ENCODE results near the gene TRAPPC3. TPM values are rescaled to one million over a fixed set of nuclear protein-coding genes. Genes with fewer than 3 reads are reported as not detected.

TRAPPC3 gene
- total RNA-seq, 2 experiments from 2014 or later, result 56.7 to 56.8 TPM

DNA sequence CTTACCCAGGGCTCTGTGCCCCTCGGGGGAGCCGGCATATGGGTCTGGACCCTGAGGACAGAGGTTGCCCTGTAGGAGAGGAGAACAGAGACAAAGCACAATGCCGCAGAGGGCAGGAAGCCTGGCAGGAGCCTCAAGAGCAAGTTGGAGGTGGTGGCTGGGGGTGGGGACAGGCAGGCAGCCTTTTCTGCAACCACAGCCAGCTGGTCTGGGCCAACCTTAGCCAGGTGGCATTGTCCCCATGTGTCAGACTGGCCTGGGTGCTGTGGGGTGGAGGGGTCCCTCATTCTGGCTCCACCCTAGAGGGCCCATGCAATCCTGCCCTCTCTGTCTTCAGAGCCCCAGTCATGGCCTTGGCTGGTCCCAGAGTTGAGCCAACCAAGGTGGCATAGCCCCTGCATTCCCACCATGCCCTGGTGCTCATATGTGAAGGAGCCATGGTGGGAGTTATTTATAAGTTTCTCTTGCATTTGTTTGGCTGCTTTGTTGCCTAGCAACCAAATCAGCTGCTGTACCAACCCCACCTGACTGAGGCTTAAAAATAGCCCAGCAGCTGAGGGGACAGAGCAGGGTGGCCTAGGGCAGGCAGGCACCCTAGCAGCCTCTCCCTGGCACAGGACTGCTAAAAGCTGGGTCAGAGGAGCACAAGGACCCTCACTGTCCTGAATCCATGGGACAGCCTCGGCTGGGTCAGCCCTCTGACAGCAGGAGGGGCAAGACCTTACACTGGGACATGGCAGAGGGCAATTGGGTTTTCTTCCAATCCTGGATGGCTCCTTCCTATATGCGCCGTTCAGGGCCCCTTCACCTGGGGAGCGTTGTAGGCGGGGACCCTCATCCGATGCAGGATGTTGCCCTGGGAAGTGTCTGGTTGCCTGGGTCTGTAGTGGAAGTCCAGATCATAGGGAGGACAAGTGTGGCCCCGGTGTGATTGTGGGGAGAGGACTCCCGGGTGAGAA, 26.1 kb upstream of the TRAPPC3 start:
- no peak overlapping the region for H3K4me3 Mint-ChIP-seq
- H3K4me1 Mint-ChIP-seq (ENCODE audit: low read depth), result peaks cover 7% of the 10 kb centered on the region
- peaks cover 41% of the 10 kb centered on the region for H3K36me3 Mint-ChIP-seq
- no peaks in the 10 kb centered on the region for H3K9me3 Mint-ChIP-seq
- intact Hi-C loops (cut with micrococcal nuclease), result no loop called here
- ChIA-PET POLR2A (no interaction called here), CTCF (no interaction called here)
- DNase-seq, result no peak
- no peaks in the 10 kb centered on the region for H3K27me3 Mint-ChIP-seq
- no peak overlapping the region for H3K27ac Mint-ChIP-seq

DNA sequence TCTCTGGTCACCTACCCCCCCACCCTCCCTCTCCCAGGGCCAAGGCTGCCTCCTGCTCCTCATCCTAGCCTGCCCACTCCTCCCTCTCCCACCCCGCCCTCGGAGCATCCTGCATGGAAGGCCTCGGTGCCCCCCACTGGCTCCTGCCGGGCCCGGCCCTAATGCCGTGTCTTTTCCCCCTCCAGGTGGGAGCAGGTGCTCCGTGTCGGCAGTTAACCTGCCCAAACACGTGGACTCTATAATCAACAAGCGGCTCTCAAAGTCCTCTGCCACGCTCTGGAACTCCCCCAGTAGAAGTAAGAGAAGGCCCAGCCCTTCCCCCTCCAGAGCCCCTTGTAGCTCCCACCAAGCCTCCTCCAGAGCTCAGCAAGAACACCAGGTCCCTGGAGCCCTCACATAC, 25.4 kb upstream of the TRAPPC3 start:
- Mint-ChIP-seq H3K27me3 (no peaks in the 10 kb centered on the region), H3K36me3 (peaks cover 35% of the 10 kb centered on the region), H3K4me3 (no peak overlapping the region), H3K4me1 (ENCODE audit: low read depth) (peaks cover 7% of the 10 kb centered on the region), H3K27ac (no peak overlapping the region), H3K9me3 (no peaks in the 10 kb centered on the region)
- intact Hi-C loops (cut with micrococcal nuclease), result no loop called here
- POLR2A ChIA-PET, result no interaction called here
- DNase-seq, result no peak
- CTCF ChIA-PET, result no interaction called here

DNA sequence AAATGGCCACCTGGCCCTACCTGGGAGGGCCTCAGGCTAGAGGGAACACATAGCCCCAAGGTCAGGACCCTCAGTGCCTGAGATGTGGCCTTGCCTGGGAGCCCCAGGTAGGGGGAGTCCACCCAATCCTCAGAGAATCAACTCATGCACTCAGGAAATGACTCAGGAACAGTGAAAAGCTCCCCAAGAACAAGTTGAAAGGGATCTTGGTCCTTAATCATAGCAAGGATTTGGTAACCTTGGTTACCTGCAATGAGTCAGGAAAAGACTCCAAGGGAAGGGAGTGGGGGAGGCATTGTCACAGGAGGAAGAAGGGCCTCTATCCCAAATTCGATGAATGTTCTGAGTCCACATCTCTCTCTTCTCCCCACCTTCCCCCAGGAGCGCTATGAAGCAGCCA, 23.7 kb upstream of the TRAPPC3 start:
- intact Hi-C loops (cut with micrococcal nuclease), result no loop called here
- peaks cover 30% of the 10 kb centered on the region for H3K36me3 Mint-ChIP-seq
- ChIA-PET POLR2A (no interaction called here), CTCF (interaction anchor here (1.6 kb wide), 1 partner anchor 23 kb away, joined by 6 read pairs; no protein-coding TSS in a partner anchor)
- H3K27me3 Mint-ChIP-seq, result no peaks in the 10 kb centered on the region
- peak overlapping the region; percentile 68 for H3K27ac Mint-ChIP-seq
- peaks cover 11% of the 10 kb centered on the region for H3K4me1 Mint-ChIP-seq (ENCODE audit: low read depth)
- H3K9me3 Mint-ChIP-seq, result no peaks in the 10 kb centered on the region
- H3K4me3 Mint-ChIP-seq, result no peak overlapping the region
- DNase-seq, result no peak

DNA sequence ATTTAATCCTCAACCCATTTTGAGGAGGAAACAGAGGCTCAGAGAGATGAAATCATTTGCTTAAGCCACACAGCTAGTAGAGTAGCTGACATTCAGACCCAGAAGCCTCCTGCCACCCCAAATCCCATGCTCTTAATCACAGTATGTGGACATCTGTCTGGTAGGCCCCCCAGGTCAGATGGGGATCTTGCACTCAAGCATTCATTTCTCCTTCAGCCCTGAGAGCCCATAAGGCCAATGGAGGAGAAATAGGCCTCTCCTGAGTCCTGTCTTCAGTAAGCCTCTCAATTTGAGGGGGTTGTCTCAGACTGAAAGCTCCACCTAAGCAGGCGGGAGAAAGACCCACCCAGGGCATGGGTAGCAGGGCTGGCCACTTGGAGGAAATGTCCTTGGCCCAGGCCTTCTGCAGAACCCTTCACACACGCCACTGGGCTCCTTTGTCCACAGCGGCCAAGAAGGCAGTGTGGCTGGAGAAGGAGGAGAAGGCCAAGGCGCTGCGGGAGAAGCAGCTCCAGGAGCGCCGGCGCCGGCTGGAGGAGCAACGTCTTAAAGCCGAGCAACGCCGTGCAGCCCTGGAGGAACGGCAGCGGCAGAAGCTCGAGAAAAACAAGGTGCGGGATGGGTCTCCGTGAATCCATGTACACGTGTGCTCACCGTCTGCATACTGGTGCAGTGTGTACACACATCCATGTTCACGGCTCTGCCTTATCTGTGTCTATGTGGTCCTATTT, 22.9 kb upstream of the TRAPPC3 start:
- Mint-ChIP-seq H3K27me3 (no peaks in the 10 kb centered on the region), H3K4me3 (no peak overlapping the region), H3K4me1 (ENCODE audit: low read depth) (peaks cover 12% of the 10 kb centered on the region), H3K27ac (peak overlapping the region; percentile 68), H3K9me3 (no peaks in the 10 kb centered on the region), H3K36me3 (peaks cover 26% of the 10 kb centered on the region)
- DNase-seq, result no peak
- POLR2A ChIA-PET, result no interaction called here
- CTCF ChIA-PET, result interaction anchor here (1.6 to 3.0 kb wide), 2 partner anchors 22 to 23 kb away, joined by 6 to 10 read pairs; partner anchors contain the start of gene TRAPPC3
- intact Hi-C loops (cut with micrococcal nuclease), result no loop called here

DNA sequence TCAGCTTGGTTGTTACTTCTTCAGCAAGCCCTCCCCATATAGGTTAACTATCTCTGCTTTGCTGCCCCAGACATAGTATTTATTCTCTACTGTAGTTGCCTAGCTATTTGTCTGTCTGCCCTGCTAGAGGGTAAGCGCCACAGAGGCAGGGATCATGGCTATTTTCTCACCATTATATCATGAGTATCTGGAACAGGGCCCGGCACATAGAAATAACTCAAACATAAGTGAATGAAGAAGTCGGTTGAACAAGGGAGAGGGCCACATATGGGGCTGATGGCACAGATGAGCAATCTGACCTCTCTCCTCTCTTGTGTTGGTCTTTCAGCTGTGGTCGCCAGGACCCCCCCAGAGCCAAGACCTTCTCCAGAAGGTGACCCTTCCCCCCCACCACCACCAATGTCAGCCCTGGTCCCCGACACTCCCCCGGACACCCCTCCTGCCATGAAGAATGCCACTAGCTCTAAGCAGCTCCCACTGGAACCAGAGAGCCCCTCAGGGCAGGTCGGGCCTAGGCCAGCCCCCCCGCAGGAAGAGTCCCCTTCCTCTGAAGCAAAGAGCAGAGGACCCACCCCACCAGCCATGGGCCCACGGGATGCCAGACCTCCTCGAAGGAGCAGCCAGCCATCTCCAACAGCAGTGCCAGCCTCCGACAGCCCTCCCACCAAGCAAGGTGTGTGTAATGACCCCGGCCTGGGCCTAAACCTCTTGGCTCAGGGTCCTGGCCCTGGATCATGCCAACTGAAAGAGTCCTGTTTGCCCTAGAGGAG, 21.5 kb upstream of the TRAPPC3 start:
- Mint-ChIP-seq H3K27me3 (no peaks in the 10 kb centered on the region), H3K9me3 (no peaks in the 10 kb centered on the region), H3K4me1 (ENCODE audit: low read depth) (peaks cover 24% of the 10 kb centered on the region), H3K36me3 (peaks cover 33% of the 10 kb centered on the region), H3K4me3 (no peak overlapping the region), H3K27ac (no peak overlapping the region)
- ChIA-PET CTCF (interaction anchor here (0.8 to 3.0 kb wide), 4 partner anchors 17 to 115 kb away, joined by 3 to 10 read pairs (median 5); partner anchors contain the start of gene TRAPPC3), POLR2A (no interaction called here)
- intact Hi-C loops (cut with micrococcal nuclease), result no loop called here
- DNase-seq, result no peak

DNA sequence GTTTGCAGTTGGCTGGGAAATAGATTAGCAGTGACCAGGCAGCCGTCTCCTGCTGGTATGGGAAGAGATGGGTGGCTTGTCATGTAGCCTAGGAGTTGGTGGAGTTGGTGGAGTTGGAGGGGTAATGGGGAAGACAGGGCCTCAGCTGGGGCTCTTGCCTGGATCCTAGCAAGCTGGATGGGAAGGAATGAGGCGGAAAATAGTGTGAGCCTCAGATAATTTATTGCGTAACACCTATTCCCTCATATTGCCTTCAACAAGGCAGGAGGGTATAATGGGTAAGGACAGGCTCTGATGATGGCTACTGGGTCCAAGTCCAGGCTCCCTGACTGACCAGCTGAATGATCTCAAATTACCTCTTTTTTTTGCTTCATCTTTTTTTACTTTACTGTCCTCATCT, 19.2 kb upstream of the TRAPPC3 start:
- POLR2A ChIA-PET, result no interaction called here
- Mint-ChIP-seq H3K4me3 (no peak overlapping the region), H3K4me1 (ENCODE audit: low read depth) (peaks cover 34% of the 10 kb centered on the region), H3K9me3 (no peaks in the 10 kb centered on the region), H3K27me3 (no peaks in the 10 kb centered on the region), H3K36me3 (peaks cover 36% of the 10 kb centered on the region), H3K27ac (no peak overlapping the region)
- no peak for DNase-seq
- CTCF ChIA-PET, result no interaction called here
- intact Hi-C loops (cut with micrococcal nuclease), result no loop called here

DNA sequence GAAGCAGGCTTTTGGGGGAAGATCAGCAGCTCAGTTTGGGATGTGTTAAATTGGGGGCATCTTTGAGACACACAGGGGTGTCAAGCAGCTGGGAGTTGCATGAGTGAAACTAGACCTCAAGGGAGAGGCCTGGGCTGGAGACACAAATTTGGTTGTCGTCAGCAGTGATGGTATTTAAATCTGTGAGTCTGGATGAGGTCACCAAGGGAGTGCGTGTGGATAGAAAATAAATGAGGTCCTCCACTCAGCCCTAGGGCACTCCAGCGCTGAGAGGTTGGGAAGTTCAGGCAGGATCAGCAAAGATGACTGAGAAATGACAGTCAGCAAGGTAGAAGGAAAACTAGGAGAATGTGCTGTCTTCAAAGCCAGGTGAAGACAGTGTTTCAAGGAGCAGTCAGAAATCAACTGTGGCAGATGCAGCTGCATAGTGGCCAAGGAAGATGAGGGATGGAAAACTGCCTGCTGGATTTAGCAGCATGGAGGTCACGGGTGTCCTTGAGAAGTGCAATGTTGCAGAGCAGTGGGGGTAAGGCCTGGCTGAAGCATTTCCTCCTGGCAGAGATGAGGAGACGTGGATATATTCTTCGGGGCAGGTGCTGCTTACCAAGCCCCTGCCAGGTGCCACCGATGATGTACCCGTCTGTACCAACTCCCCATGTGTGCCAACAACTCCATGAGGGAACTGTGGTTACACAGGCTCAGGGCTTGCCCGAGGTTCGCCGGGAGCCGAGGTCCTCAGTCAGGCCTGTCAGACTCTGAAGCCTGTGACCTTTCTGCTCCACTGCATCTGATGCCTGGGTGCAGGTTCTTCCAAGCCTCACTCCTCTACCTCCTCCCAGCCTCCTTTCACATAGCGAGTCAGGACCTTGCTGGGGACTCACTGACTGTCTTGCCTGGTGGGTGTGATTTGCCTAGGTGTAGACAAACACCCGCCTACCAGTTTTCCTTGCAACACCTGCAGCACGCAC, 17.9 kb upstream of the TRAPPC3 start:
- H3K9me3 Mint-ChIP-seq, result no peaks in the 10 kb centered on the region
- ChIA-PET CTCF (interaction anchor here (0.6 to 2.5 kb wide), 3 partner anchors 21 to 715 kb away, joined by 3 to 9 read pairs (median 3); no protein-coding TSS in a partner anchor), POLR2A (interaction anchor here (0.6 kb wide), 1 partner anchor 59 kb away, joined by 4 read pairs; no protein-coding TSS in a partner anchor)
- no peak overlapping the region for H3K4me3 Mint-ChIP-seq
- peak overlapping the region; percentile 31 for H3K27ac Mint-ChIP-seq
- no peak for DNase-seq
- H3K27me3 Mint-ChIP-seq, result no peaks in the 10 kb centered on the region
- intact Hi-C loops (cut with micrococcal nuclease), result no loop called here
- peaks cover 40% of the 10 kb centered on the region for H3K4me1 Mint-ChIP-seq (ENCODE audit: low read depth)
- peaks cover 26% of the 10 kb centered on the region for H3K36me3 Mint-ChIP-seq

DNA sequence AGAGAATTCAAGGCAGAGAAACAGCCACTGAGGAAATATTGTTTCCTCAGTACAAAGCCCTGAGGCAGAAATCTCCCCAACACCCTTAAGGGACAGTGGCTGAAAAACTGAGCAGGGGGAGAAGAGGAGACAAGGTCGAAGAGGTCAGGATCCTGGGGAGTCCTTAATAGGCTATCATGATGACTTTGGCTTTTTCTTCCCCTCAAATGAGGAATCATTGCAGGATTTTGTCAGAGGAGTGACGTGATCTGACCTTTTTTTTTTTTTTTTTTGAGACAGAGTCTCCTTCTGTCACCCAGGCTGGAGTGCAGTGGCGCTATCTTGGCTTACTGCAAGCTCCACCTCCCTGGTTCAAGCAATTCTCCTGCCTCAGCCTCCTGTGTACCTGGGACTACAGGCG, 16.9 kb upstream of the TRAPPC3 start:
- Mint-ChIP-seq H3K4me3 (no peak overlapping the region), H3K9me3 (no peaks in the 10 kb centered on the region), H3K27me3 (no peaks in the 10 kb centered on the region), H3K4me1 (ENCODE audit: low read depth) (peaks cover 48% of the 10 kb centered on the region), H3K36me3 (peaks cover 19% of the 10 kb centered on the region), H3K27ac (peak overlapping the region; percentile 18)
- intact Hi-C loops (cut with micrococcal nuclease), result no loop called here
- POLR2A ChIA-PET, result interaction anchor here (0.6 kb wide), 1 partner anchor 60 kb away, joined by 4 read pairs; no protein-coding TSS in a partner anchor
- DNase-seq, result no peak
- CTCF ChIA-PET, result interaction anchor here (2.5 kb wide), 1 partner anchor 22 kb away, joined by 9 read pairs; no protein-coding TSS in a partner anchor

DNA sequence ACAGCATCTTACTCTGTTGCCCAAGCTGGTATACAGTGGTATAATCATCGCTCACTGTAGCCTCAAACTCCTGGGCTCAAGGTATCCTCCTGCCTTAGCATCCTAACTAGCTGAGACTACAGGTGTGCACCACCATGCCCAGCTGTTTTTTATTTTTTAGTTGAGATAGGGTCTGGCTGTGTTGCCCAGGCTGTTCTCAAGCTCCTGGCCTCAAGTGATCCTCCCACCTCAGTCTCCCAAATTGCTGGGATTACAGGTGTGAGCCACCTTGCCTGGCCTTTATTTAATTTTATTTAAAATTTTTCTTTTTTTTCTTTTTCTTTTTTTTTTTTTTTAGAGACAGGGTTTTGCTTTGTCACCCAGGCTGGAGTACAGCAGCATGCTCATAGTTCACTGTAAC, 15.9 kb upstream of the TRAPPC3 start:
- Mint-ChIP-seq H3K4me1 (ENCODE audit: low read depth) (peaks cover 51% of the 10 kb centered on the region), H3K4me3 (no peak overlapping the region), H3K27me3 (no peaks in the 10 kb centered on the region), H3K36me3 (peaks cover 21% of the 10 kb centered on the region), H3K27ac (no peak overlapping the region), H3K9me3 (no peaks in the 10 kb centered on the region)
- ChIA-PET CTCF (interaction anchor here (2.5 to 7.0 kb wide), 2 partner anchors 15 to 23 kb away, joined by 9 to 110 read pairs; partner anchors contain the start of gene TRAPPC3), POLR2A (interaction anchor here (1.0 kb wide), 1 partner anchor 15 kb away, joined by 4 read pairs; no protein-coding TSS in a partner anchor)
- DNase-seq, result no peak
- intact Hi-C loops (cut with micrococcal nuclease), result no loop called here

DNA sequence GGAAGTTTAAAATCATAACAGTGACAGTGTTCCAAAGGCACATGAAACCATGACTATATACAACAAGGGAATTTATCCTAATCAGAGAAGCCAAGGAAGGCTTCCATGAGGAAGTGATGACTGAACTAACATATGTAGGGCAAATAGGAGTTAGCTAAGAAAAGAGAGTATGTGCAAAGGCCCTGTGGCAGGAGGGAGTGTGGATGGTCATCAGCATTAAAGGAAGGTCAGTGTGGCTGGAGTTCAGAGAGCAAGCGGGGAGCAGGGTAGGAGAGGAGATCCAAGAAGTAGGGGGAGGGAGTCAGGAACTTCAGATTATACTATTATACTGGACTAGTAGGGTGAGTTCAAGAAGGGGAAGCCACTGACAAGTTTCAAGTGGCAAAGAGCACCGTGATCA, 15.1 kb upstream of the TRAPPC3 start:
- intact Hi-C loops (cut with micrococcal nuclease), result no loop called here
- Mint-ChIP-seq H3K27ac (peak overlapping the region; percentile 0), H3K36me3 (peaks cover 23% of the 10 kb centered on the region)

More for the DNA sequence above, 15.1 kb upstream of the TRAPPC3 start:
- CTCF ChIA-PET, result interaction anchor here (0.6 to 7.0 kb wide), 3 partner anchors 14 to 168 kb away, joined by 3 to 110 read pairs (median 39); partner anchors contain the start of gene TRAPPC3
- no peak for DNase-seq
- POLR2A ChIA-PET, result no interaction called here
- H3K4me1 Mint-ChIP-seq (ENCODE audit: low read depth), result peaks cover 58% of the 10 kb centered on the region
- no peak overlapping the region for H3K4me3 Mint-ChIP-seq
- no peaks in the 10 kb centered on the region for H3K9me3 Mint-ChIP-seq
- H3K27me3 Mint-ChIP-seq, result no peaks in the 10 kb centered on the region

Data from activated CD4-positive, alpha-beta memory T cell treated with anti-CD3 and anti-CD28 coated beads for 36 hours (primary cell).